ENCODE data around the gene PRRC2A.

The PRRC2A gene

DNA sequence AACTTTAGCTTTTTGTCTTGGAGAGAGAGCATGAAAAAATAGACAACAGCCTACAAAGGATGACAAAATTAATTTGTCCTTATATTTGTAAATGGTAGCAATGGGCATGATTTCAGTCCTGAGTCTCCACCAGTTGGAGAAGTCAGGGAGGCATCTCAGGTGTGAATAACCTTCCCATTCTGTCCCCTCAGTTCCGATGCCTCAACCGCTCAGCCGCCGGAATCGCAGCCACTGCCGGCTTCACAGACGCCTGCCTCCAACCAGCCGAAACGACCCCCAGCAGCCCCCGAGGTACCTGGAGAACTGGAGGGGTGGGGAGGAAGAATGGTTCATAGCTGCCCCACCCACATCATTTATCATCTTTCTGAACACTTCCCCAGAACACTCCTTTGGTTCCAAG is 3.6 kb downstream of the PRRC2A start:
- Histone ChIP-seq H3K27me3 (no peaks in the 10 kb centered on the region), H3K4me3 (ENCODE audit: low read depth in 1 of 2, low read length in 1 of 2) (no peak overlapping the region), H3K4me1 (ENCODE audit: control insufficient read depth in 1 of 2, insufficient read depth in 1 of 2, low read depth in 1 of 2, low read length in 1 of 2) (peaks cover 30 to 33% of the 10 kb centered on the region in 2 experiments), H3K9me3 (no peaks in the 10 kb centered on the region), H3K36me3 (peaks cover 57% of the 10 kb centered on the region), H3K27ac (peak overlapping the region; percentile 99)
- TF ChIP-seq, protein P1, sequence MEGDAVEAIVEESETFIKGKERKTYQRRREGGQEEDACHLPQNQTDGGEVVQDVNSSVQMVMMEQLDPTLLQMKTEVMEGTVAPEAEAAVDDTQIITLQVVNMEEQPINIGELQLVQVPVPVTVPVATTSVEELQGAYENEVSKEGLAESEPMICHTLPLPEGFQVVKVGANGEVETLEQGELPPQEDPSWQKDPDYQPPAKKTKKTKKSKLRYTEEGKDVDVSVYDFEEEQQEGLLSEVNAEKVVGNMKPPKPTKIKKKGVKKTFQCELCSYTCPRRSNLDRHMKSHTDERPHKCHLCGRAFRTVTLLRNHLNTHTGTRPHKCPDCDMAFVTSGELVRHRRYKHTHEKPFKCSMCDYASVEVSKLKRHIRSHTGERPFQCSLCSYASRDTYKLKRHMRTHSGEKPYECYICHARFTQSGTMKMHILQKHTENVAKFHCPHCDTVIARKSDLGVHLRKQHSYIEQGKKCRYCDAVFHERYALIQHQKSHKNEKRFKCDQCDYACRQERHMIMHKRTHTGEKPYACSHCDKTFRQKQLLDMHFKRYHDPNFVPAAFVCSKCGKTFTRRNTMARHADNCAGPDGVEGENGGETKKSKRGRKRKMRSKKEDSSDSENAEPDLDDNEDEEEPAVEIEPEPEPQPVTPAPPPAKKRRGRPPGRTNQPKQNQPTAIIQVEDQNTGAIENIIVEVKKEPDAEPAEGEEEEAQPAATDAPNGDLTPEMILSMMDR (IDR thresholded peaks at IDR 0.05), result no peak

DNA sequence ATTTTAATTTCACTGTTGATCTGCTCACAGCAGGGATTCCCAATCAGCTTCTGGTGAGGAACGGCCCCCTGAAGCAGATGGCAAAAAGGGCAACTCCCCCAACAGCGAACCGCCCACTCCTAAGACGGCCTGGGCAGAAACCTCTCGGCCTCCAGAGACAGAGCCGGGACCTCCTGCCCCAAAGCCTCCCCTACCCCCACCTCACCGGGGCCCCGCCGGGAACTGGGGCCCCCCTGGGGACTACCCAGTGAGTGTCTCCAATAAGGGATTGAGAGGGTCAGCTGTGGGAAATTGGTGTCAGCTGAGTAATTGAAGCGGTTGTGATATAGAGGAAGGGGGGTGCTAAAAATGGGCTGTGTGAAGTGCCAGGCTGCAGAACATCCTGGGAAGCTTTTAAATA is 6.4 kb downstream of the PRRC2A start:
- Histone ChIP-seq H3K27ac (no peak overlapping the region), H3K4me1 (ENCODE audit: control insufficient read depth in 1 of 2, insufficient read depth in 1 of 2, low read depth in 1 of 2, low read length in 1 of 2) (peaks cover 13 to 15% of the 10 kb centered on the region in 2 experiments), H3K36me3 (peaks cover 86% of the 10 kb centered on the region), H3K9me3 (no peaks in the 10 kb centered on the region), H3K27me3 (no peaks in the 10 kb centered on the region), H3K4me3 (ENCODE audit: low read depth in 1 of 2, low read length in 1 of 2) (no peak overlapping the region)
- TF ChIP-seq, protein P1 (IDR thresholded peaks at IDR 0.05), result no peak

DNA sequence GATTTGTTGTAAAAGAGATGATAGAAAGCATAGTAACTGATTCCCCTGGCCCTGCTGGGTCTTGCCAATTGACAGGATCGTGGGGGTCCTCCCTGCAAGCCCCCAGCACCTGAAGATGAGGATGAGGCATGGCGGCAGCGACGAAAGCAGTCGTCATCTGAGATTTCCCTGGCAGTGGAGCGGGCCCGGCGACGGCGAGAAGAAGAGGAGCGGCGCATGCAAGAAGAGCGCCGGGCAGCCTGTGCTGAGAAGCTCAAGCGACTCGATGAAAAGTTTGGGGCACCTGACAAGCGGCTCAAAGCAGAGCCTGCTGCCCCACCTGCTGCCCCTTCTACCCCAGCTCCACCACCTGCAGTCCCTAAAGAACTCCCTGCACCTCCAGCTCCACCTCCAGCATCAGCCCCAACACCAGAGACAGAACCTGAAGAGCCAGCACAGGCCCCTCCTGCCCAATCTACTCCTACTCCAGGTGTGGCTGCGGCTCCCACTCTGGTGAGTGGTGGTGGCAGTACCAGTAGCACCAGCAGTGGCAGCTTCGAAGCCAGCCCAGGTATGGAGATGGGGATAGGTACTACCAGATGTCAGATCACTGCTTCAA is 7.3 kb downstream of the PRRC2A start:
- no peak overlapping the region for H3K4me3 ChIP-seq (ENCODE audit: low read depth in 1 of 2, low read length in 1 of 2)
- no peak overlapping the region for H3K27ac ChIP-seq
- no peaks in the 10 kb centered on the region for H3K9me3 ChIP-seq
- TF ChIP-seq, protein P1 (IDR thresholded peaks at IDR 0.05), result no peak
- H3K4me1 ChIP-seq (ENCODE audit: control insufficient read depth in 1 of 2, insufficient read depth in 1 of 2, low read depth in 1 of 2, low read length in 1 of 2), result peaks cover 4 to 7% of the 10 kb centered on the region in 2 experiments
- H3K27me3 ChIP-seq, result no peaks in the 10 kb centered on the region
- peaks cover 95% of the 10 kb centered on the region for H3K36me3 ChIP-seq

DNA sequence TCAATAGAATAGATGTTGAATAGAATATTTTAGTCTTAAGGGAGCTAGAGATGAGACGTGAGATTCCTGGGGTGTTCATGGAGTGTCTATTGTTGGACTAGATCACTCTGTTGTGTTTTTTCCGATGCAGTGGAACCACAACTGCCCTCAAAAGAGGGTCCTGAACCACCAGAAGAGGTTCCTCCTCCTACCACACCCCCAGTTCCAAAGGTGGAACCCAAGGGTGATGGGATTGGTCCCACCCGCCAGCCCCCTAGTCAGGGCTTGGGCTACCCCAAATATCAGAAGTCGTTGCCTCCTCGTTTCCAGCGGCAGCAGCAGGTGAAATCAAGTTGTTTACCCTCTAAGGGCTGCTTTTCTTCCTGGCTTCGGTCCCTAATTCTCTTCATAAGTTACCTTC is 8.5 kb downstream of the PRRC2A start:
- H3K4me3 ChIP-seq (ENCODE audit: low read depth in 1 of 2, low read length in 1 of 2), result no peak overlapping the region
- H3K36me3 ChIP-seq, result peaks cover 100% of the 10 kb centered on the region
- TF ChIP-seq, protein P1 (IDR thresholded peaks at IDR 0.05), result no peak
- no peaks in the 10 kb centered on the region for H3K27me3 ChIP-seq
- H3K4me1 ChIP-seq (ENCODE audit: control insufficient read depth in 1 of 2, insufficient read depth in 1 of 2, low read depth in 1 of 2, low read length in 1 of 2), result no peaks in the 10 kb centered on the region
- no peak overlapping the region for H3K27ac ChIP-seq
- H3K9me3 ChIP-seq, result no peaks in the 10 kb centered on the region

DNA sequence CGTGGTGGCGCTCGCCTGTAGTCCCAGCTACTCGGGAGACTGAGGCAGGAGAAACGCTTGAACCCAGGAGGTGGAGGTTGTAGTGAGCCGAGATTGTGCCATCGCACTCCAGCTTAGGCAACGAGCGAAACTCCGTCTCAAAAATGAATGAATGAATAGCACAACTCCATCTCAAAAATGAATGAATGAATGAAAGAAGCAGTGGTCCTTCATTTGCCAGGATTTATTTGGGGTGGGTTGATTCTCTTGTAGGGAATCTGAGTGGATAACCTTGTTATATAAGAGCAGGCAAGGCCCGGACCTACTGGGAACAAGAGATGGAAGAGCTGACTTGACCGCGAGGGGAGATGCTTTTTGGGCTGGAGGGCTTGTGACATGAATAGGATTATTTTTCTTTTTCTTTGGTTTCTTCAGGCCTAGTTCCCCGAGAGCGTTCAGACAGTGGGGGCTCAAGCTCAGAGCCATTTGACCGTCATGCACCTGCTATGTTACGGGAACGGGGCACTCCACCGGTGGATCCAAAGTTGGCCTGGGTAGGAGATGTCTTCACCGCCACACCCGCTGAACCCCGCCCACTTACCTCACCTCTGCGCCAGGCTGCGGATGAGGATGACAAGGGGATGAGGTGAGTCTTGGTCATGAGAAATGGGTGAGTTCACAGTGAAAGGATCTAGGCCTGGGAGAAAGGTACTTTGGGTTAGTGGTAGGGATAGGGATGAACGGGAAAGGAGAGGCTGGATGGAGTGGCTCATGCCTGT is 9.8 kb downstream of the PRRC2A start:
- H3K27me3 ChIP-seq, result no peaks in the 10 kb centered on the region
- TF ChIP-seq, protein P1 (IDR thresholded peaks at IDR 0.05), result no peak
- no peaks in the 10 kb centered on the region for H3K9me3 ChIP-seq
- no peak overlapping the region for H3K27ac ChIP-seq
- no peaks in the 10 kb centered on the region for H3K4me1 ChIP-seq (ENCODE audit: control insufficient read depth in 1 of 2, insufficient read depth in 1 of 2, low read depth in 1 of 2, low read length in 1 of 2)
- no peak overlapping the region for H3K4me3 ChIP-seq (ENCODE audit: low read depth in 1 of 2, low read length in 1 of 2)
- H3K36me3 ChIP-seq, result peaks cover 100% of the 10 kb centered on the region
